ENCODE results near the gene MMP15. TPM values are rescaled to one million over a fixed set of nuclear protein-coding genes. Genes with fewer than 3 reads are reported as not detected.

Gene MMP15
- total RNA-seq, 2 donors from 2014 or later = 0.31 TPM; not detected in 1

GRCh38 chr16:58029410-58029809 is 3.9 kb downstream of the MMP15 start:
- Mint-ChIP-seq H3K4me3 (no peak overlapping the region), H3K27ac (no peak overlapping the region), H3K36me3 (no peaks in the 10 kb centered on the region), H3K9me3 (no peaks in the 10 kb centered on the region), H3K27me3 (peaks cover 0 to 8% of the 10 kb centered on the region in 2 donors), H3K4me1 (ENCODE audit: low read depth in 2 of 2) (peaks cover 0 to 8% of the 10 kb centered on the region in 2 donors)
- no peak for ATAC-seq
- DNase-seq (ENCODE audit: low spot score) = no peak

- peaks cover 0 to 3% of the 10 kb centered on the region in 2 donors for H3K4me1 Mint-ChIP-seq (ENCODE audit: low read depth in 2 of 2)
- H3K27ac Mint-ChIP-seq = no peak overlapping the region
- no peak overlapping the region for H3K4me3 Mint-ChIP-seq
- no peaks in the 10 kb centered on the region for H3K36me3 Mint-ChIP-seq
- H3K27me3 Mint-ChIP-seq = peaks cover 0 to 8% of the 10 kb centered on the region in 2 donors
- H3K9me3 Mint-ChIP-seq = no peaks in the 10 kb centered on the region
- no peak for ATAC-seq
- DNase-seq (ENCODE audit: low spot score) = no peak
Measured at GRCh38 chr16:58030136-58030840, 4.7 kb downstream of the MMP15 start.

DNA sequence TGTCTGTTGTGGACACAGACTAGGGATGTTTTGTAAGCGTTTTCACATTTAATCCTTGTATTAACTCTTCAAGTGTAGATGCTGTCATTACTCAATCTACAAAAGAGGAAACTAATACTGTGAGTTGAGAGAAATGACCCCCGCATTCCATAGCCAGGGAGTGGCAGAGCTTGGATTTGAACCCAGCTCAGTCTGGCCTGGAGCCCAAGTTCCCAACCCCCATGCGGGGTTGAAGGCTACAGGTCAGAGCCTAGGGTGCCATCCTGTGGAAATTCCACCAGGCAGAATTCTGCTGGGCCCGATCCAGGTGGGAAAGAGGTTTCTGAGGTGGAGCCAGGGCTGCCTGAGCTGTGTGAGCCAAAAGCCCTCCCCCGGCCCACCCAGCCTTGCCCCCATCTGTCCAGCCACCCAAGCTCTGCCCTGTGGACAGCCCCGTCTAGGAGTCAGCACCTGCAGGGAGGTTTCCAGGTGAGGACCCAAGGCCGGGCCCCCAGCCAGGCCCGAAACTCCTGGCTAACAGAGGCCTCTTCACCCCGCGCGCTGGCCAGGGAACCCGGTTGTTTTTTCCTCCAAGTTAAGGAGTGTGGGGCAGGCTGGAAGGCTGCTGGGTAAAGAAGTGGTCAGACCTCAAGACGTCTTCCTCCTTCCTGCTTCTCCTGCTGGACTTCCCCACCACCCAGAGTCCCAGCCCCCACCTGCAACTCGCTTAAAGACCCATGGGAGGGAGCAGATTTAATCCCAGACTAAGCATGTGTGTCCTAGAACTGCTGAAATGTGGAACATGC is 5.7 kb downstream of the MMP15 start:
- Mint-ChIP-seq H3K36me3 (no peaks in the 10 kb centered on the region), H3K4me1 (ENCODE audit: low read depth in 2 of 2) (peaks cover 0 to 3% of the 10 kb centered on the region in 2 donors), H3K4me3 (no peak overlapping the region), H3K27ac (no peak overlapping the region), H3K9me3 (no peaks in the 10 kb centered on the region), H3K27me3 (peaks cover 0 to 8% of the 10 kb centered on the region in 2 donors)
- ATAC-seq = no peak
- DNase-seq (ENCODE audit: low spot score) = no peak

DNA sequence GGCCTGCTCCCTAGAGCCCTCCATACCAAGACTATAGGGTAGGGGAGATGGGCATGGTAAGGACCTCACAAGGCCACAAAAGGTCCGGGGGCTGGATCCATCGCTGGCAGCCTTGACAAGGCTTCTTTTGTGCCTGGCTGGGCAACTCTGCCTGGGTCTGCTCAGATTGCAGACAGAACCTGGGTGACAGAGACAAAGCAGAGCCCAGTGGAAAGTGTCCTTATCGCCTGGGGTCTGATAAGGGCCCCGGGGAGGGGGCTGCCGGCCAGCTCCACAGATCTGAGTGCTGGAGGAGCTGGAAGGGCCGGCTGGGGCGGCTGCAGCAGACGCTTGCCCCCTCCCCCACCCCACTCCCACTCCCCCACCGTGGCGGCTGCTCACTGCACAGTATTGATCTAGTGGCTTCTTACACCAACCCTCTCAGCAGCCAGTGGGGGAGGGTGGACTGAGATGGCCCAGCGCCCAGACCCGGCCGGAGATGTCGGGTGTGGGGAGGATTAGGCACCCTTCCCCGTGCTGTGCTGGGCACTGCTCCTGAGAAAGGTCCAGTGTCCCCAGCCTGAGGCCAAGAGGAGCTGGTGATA is 7.2 kb downstream of the MMP15 start:
- peaks cover 0 to 3% of the 10 kb centered on the region in 2 donors for H3K4me1 Mint-ChIP-seq (ENCODE audit: low read depth in 2 of 2)
- H3K4me3 Mint-ChIP-seq = no peak overlapping the region

GRCh38 chr16:58034128-58034685 is 8.7 kb downstream of the MMP15 start:
- Mint-ChIP-seq H3K36me3 (no peaks in the 10 kb centered on the region), H3K4me1 (ENCODE audit: low read depth in 2 of 2) (no peaks in the 10 kb centered on the region), H3K9me3 (no peaks in the 10 kb centered on the region), H3K27me3 (peaks cover 0 to 4% of the 10 kb centered on the region in 2 donors), H3K27ac (no peak overlapping the region), H3K4me3 (no peak overlapping the region)
- ATAC-seq = no peak
- DNase-seq (ENCODE audit: low spot score) = no peak

More for the DNA sequence above, 7.2 kb downstream of the MMP15 start:
- DNase-seq (ENCODE audit: low spot score) (no peak), ATAC-seq (no peak)
- Mint-ChIP-seq H3K27ac (no peak overlapping the region), H3K36me3 (no peaks in the 10 kb centered on the region), H3K9me3 (no peaks in the 10 kb centered on the region), H3K27me3 (peaks cover 0 to 8% of the 10 kb centered on the region in 2 donors)

DNA sequence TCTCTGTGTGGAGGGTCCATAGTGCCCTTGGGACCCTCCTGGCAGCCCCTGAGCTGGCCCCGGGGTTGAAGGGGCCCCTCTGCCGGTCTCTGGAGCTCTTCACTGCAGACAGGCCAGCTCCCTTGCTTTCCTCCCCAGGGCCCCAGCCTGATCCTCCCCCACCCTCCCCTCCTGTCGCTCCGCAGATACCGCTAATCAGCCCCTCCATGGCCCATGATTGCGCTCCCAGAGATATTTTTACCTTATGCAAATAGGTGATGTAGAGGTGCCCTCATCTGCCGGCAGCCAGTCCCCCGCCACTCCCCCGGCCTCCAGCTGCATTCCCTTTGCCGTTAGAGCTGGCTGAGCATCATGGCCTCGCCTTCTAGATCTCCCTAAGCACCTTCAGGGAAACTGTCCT is 9.2 kb downstream of the MMP15 start:
- no peak for DNase-seq (ENCODE audit: low spot score)
- Mint-ChIP-seq H3K9me3 (no peaks in the 10 kb centered on the region), H3K4me3 (no peak overlapping the region), H3K4me1 (ENCODE audit: low read depth in 2 of 2) (no peaks in the 10 kb centered on the region), H3K27me3 (no peaks in the 10 kb centered on the region), H3K27ac (no peak overlapping the region), H3K36me3 (no peaks in the 10 kb centered on the region)
- ATAC-seq = no peak

GRCh38 chr16:58035356-58036170 is 10.0 kb downstream of the MMP15 start:
- H3K4me1 Mint-ChIP-seq (ENCODE audit: low read depth in 2 of 2) = no peaks in the 10 kb centered on the region
- no peaks in the 10 kb centered on the region for H3K27me3 Mint-ChIP-seq
- DNase-seq (ENCODE audit: low spot score) (no peak), ATAC-seq (no peak)
- no peaks in the 10 kb centered on the region for H3K9me3 Mint-ChIP-seq
- H3K4me3 Mint-ChIP-seq = no peak overlapping the region
- H3K36me3 Mint-ChIP-seq = no peaks in the 10 kb centered on the region
- H3K27ac Mint-ChIP-seq = no peak overlapping the region

DNA sequence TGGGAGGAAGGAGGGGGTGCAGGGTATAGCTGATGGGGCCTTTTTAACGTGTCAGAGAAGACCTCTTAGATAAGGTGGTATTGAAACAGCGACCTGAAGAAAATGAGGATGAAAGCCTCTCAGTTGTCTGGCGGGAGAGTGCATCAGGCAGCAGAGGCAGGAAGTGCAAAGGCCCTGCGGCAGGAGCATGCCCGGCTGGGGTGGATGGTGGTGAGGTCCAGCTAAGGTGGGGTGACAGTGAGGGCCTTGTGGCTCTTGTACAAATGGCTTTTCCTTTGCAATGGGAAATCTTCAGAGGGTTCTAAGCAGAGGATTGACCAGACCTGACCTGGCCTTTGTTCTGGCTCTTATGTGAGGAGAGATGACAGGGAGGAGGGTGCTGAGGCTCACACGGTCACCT is 11.4 kb downstream of the MMP15 start:
- DNase-seq (ENCODE audit: low spot score) (no peak), ATAC-seq (no peak)
- Mint-ChIP-seq H3K27ac (no peak overlapping the region), H3K4me3 (no peak overlapping the region), H3K27me3 (no peaks in the 10 kb centered on the region), H3K4me1 (ENCODE audit: low read depth in 2 of 2) (no peaks in the 10 kb centered on the region), H3K36me3 (no peaks in the 10 kb centered on the region), H3K9me3 (no peaks in the 10 kb centered on the region)

GRCh38 chr16:58037365-58038057 is 12.0 kb downstream of the MMP15 start:
- Mint-ChIP-seq H3K36me3 (no peaks in the 10 kb centered on the region), H3K4me1 (ENCODE audit: low read depth in 2 of 2) (no peaks in the 10 kb centered on the region), H3K4me3 (no peak overlapping the region), H3K27ac (no peak overlapping the region), H3K9me3 (no peaks in the 10 kb centered on the region), H3K27me3 (no peaks in the 10 kb centered on the region)
- ATAC-seq (no peak), DNase-seq (ENCODE audit: low spot score) (no peak)

DNA sequence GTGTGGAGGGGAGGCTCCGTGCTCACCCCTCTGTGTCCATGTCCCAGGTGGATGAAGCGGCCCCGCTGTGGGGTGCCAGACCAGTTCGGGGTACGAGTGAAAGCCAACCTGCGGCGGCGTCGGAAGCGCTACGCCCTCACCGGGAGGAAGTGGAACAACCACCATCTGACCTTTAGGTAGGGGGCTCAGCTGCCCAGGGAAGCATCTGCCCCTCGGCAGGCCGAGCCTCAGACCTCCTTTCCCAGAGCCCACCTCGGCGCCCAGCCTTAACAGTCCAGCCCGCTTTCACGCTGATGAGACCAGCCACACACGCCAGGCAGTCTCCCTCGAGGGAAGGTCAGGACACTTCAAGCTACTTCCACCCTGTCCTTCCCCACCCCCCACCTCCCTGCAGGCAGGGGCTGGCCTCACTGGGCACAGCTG is 12.7 kb downstream of the MMP15 start:
- no peaks in the 10 kb centered on the region for H3K9me3 Mint-ChIP-seq
- DNase-seq (ENCODE audit: low spot score) = no peak
- H3K36me3 Mint-ChIP-seq = no peaks in the 10 kb centered on the region
- no peaks in the 10 kb centered on the region for H3K27me3 Mint-ChIP-seq
- H3K4me3 Mint-ChIP-seq = no peak overlapping the region
- ATAC-seq = no peak
- H3K27ac Mint-ChIP-seq = no peak overlapping the region
- no peaks in the 10 kb centered on the region for H3K4me1 Mint-ChIP-seq (ENCODE audit: low read depth in 2 of 2)

DNA sequence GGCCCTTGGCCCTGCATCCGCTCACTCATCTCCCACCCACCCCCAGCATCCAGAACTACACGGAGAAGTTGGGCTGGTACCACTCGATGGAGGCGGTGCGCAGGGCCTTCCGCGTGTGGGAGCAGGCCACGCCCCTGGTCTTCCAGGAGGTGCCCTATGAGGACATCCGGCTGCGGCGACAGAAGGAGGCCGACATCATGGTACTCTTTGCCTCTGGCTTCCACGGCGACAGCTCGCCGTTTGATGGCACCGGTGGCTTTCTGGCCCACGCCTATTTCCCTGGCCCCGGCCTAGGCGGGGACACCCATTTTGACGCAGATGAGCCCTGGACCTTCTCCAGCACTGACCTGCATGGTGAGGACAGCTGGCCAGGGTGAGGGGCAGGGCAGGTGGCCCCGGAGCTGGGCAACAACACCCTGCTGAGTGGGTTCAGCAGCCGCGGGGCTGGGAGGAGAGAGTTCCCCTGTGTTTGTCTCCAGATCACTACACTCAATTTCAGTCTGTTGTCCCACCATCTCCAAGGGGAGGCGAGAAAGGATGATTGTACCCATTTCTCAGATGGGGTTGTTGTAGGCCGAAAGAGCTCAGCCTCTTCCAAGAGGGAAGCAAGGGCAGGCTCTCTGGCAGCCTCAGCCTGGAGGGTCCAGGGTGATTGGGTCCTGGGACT is 14.4 kb downstream of the MMP15 start:
- Mint-ChIP-seq H3K36me3 (no peaks in the 10 kb centered on the region), H3K4me1 (ENCODE audit: low read depth in 2 of 2) (no peaks in the 10 kb centered on the region), H3K4me3 (no peak overlapping the region), H3K27ac (no peak overlapping the region), H3K9me3 (no peaks in the 10 kb centered on the region), H3K27me3 (no peaks in the 10 kb centered on the region)
- no peak for DNase-seq (ENCODE audit: low spot score)
- no peak for ATAC-seq

GRCh38 chr16:58040496-58040846 is 14.9 kb downstream of the MMP15 start:
- no peaks in the 10 kb centered on the region for H3K9me3 Mint-ChIP-seq
- no peaks in the 10 kb centered on the region for H3K36me3 Mint-ChIP-seq
- H3K27ac Mint-ChIP-seq = no peak overlapping the region
- ATAC-seq (no peak), DNase-seq (ENCODE audit: low spot score) (no peak)
- H3K4me1 Mint-ChIP-seq (ENCODE audit: low read depth in 2 of 2) = no peaks in the 10 kb centered on the region
- no peak overlapping the region for H3K4me3 Mint-ChIP-seq
- H3K27me3 Mint-ChIP-seq = no peaks in the 10 kb centered on the region
